ENCODE data around the gene PHKA2. TPM values are rescaled to one million over a fixed set of nuclear protein-coding genes. Genes with fewer than 3 reads are reported as not detected.
"Not testable (repeated sequence)": the region's sequence is repeated elsewhere in the genome, so short reads cannot be mapped to it uniquely, and the experiment has no call there.

PHKA2 gene, protein sequence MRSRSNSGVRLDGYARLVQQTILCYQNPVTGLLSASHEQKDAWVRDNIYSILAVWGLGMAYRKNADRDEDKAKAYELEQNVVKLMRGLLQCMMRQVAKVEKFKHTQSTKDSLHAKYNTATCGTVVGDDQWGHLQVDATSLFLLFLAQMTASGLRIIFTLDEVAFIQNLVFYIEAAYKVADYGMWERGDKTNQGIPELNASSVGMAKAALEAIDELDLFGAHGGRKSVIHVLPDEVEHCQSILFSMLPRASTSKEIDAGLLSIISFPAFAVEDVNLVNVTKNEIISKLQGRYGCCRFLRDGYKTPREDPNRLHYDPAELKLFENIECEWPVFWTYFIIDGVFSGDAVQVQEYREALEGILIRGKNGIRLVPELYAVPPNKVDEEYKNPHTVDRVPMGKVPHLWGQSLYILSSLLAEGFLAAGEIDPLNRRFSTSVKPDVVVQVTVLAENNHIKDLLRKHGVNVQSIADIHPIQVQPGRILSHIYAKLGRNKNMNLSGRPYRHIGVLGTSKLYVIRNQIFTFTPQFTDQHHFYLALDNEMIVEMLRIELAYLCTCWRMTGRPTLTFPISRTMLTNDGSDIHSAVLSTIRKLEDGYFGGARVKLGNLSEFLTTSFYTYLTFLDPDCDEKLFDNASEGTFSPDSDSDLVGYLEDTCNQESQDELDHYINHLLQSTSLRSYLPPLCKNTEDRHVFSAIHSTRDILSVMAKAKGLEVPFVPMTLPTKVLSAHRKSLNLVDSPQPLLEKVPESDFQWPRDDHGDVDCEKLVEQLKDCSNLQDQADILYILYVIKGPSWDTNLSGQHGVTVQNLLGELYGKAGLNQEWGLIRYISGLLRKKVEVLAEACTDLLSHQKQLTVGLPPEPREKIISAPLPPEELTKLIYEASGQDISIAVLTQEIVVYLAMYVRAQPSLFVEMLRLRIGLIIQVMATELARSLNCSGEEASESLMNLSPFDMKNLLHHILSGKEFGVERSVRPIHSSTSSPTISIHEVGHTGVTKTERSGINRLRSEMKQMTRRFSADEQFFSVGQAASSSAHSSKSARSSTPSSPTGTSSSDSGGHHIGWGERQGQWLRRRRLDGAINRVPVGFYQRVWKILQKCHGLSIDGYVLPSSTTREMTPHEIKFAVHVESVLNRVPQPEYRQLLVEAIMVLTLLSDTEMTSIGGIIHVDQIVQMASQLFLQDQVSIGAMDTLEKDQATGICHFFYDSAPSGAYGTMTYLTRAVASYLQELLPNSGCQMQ
- 18.4 TPM for total RNA-seq

DNA sequence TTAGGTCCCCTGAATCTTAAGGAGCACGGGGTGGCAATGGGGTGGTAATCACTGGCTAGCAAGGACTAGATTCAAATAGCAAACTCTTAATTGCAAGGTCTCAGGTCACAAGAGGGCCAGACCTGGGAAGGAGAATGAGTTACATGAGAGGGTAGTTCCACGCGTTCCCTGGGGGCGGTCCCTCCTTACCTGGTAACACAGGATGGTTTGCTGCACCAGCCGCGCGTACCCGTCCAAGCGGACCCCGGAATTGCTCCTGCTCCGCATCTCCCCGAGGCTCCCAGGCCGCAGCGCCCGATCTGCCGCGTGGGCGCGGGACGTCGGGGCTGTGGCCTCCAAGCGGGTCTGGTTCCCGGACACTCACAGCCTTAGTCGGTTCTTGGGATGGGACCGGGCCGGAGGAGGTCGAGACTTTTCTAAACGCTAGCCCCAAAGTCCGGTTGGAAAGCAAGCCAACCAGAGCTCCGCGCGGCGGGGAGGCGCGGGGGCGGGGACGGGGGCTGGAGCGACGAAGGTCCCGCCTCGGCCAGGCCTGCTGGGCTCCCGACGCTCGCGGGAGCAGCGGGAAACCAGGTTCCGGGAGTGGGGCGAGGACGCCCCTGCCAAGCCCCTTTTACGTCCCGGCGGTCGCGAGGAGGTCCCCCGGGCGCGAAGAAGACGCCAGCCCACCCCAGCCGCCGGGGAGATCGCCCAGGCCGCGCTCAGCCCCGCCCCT is at the start of gene PHKA2:
Gene PHKA2, minus strand, starts transcription at position 449 of the 715 bp plus-strand sequence. Its CDS starts 182 bp downstream, at position 267.
- DNase-seq = peak; percentile 25

DNA sequence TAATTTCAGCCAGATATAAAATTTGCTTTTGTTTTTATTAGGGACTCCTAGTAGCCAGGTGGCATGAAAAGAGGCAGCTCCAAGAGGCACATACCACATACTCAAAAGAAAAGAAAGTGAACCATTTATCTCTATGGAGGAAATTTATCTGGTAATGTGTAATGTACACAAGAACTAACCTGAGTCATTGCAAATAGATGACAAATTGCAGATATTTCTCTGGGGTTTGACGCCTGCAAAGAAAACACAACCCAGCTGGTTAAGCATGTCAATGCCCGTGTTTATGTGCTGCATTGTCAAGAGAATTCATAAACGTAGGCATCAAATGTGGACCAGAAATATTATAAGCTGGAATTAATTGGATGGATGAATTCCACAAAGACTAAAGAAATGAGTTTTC is 46.9 kb upstream of the PHKA2 start:
- no peak for DNase-seq

DNA sequence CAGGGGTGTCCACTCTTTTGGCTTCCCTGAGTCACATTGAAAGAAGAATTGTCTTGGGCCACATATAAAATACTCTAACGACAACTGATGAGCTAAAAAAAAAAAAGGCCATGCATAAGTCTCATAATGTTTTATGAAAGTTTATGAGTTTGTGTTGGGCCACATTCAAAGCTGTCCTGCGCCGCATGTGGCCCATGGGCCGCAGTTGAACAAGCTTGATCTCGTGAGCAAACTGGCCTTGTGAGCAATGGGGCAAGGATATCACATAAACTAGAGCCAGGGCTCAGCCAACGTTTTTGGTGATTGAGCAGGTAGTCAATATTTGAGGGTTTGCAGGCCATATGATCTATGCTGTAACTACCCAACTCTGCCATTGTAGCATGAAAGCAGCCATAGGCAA is 44.6 kb upstream of the PHKA2 start:
- no peak for DNase-seq

DNA sequence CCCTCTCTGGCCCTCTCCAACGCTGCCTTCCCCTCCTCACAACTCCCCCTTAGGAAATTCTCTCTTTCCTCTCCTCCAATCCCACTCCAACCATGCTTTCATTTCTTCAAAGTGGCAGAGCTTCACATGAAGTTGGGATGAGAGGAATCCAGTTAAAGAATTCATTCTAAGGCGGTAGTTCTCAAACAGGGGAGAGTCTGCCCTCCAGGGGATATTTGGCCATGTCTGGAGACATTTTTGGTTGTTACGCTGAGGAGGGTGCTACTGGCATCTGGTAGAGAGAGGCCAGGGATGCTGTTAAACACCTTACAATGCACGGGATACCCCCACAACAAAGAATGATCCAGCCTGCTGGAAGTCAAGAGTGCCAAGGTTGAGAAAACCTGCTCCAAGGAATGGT is 40.5 kb upstream of the PHKA2 start:
- DNase-seq = no peak

DNA sequence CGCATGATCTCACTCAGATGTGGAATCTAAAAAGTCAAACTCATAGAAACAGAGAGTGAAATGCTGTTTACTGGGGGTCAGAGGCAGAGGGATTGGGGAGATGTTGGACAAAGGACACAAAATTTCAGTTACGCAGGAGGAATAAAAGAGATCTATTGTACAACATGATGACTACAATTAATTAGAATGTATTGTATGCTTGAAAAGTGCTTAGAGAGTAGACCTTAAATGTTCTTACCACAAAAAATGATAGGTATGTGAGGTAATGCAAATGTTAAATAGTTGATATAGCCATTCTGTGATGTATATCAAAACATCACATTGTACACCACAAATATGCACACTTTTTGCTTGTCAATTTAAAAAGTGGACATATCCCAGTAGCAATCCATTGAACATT is 36.1 kb upstream of the PHKA2 start:
- no peak for DNase-seq

DNA sequence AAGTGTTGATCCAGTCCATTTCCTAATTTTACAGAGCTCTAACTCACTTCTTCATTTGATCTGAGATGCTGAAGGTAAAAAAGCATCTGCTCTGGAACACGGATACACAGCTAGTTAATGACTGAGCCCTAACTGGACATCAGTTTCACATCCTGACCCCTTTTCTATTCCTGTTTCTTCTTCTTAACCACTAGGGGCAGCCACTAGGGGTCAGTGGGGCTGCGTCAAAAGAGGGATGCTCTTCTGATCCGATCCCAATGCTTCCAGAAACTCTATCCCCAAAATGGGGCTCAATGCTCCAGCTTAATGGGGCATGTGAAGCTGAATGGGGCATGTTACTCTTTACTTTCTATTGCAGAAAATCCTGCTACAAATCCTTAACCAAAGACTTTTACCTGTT is 33.4 kb upstream of the PHKA2 start:
- no peak for DNase-seq

DNA sequence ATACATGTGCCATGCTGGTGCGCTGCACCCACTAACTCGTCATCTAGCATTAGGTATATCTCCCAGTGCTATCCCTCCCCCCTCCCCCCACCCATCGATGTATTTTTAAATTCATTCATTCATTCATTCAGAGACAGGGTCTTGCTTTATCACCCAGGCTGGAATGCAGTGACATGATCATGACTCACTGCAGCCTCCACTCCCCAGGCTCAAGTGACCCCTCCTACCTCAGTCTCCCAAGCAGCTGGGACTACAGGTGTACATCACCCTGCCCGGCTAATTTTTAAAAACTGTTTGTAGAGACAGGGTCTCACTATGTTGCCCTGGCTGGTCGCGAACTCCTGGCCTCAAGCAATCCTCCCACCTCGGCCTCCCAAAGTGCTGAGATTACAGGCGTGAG is 32.7 kb upstream of the PHKA2 start:
- not testable (repeated sequence) for DNase-seq

DNA sequence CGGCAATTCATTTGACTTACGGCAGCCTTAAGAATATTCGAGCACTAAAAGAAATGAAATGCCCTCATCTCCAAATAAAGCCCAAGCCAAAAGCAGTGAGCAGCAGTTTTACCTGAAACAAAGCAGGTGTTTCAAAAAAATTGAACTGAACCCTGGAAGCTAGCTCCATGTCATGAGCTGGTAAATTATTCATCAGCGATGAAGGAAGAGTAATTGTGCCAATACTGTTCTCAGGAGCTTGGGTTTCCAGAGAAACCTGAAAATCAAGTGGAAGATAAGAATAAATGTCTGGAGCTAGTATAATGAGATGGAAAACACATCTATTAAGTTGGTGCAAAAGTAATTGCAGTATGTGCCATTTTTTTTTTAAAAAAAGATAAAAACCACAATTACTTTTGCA is 24.0 kb upstream of the PHKA2 start:
- DNase-seq = no peak

DNA sequence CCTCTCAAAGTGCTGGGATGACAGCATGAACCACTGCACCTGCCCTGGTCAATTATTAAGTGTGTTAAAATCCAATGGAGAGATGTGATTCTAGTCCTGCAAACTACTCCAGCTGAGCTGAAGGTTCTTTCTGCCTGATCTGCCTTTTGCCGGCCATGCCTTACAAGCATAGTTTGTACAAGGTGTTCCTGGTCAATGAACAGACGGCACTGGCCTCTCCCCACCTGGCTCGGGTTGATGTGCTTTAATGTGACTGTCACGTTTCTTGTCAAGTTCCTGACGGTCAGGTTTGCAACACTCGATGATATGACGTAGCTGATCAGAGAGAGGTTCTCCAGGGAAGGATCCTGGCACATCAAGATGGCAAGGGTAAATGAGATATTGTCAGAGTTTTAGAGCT is 23.1 kb upstream of the PHKA2 start:
- DNase-seq = no peak

DNA sequence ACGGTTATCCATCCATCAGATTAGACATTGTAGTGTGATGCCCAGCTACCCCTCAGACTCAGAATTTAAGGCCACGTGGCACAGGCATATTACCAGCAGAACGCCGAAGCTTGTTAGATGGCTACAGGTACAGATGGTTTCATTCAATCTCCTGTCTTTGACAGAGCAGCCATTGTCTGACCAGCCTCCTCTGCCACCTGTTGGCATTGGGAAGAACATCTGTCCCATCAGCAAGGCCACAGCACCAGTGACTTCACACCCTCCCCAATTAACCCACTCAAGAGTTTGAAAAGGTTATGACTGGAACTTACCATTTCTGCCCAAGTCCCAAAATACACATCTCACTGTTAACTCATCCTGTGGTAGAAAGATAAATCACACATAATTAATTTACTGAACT is 22.0 kb upstream of the PHKA2 start:
- no peak for DNase-seq

DNA sequence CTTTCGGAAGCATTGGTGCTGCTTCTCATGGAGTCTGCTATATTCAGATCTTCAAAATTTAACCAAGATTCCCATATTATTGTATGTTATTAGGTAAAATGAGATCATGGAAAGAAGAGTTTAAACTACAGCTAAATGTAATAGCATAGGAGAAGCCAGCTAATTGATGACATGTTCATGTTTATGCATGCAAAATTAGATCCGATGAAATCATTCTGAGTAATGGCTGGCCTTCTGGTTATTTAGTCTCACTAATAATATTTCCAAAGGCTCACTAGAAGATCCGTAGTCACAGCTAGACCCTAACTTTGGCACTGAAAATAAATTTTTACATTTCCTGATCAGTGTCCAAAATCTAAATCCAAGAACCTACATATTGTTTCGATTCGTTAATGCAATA is 19.8 kb upstream of the PHKA2 start:
- no peak for DNase-seq

DNA sequence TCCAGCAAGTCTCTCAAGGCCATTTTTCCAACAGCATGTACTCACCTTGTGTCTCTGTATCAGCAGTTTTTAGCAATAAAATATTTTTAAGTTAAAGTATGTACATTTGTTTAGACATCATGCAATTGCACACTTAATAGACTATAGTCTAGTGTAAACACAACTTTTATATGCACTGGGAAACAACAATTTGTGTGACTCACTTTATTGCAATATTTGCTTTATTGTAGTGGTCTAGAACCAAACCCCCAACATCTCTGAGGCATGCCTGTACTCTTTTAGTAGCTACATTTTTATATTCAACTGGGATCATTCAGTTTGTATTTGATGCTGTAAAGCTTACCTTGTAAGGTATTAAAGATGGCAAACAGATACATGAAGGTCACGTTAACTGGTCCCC is 14.7 kb upstream of the PHKA2 start:
- no peak for DNase-seq

DNA sequence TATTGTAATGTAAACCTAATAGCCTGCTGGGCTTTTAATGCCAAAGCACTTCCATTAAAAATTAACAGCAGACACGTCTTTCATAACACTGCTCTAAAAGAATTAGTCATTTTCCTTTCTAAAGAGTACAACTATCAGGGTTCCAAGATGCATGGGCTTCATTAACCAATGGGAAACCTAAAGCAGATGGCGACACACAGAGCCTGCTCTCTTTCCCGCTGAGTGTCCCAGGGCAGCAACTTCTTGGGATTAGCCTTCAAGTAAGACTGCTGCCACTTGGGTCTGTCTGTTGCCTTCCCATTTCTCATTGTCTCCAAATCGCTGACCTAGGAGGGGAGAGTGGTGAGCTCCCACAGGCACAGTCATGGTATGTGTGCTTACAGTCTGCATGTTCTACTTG is 14.0 kb upstream of the PHKA2 start:
- no peak for DNase-seq

DNA sequence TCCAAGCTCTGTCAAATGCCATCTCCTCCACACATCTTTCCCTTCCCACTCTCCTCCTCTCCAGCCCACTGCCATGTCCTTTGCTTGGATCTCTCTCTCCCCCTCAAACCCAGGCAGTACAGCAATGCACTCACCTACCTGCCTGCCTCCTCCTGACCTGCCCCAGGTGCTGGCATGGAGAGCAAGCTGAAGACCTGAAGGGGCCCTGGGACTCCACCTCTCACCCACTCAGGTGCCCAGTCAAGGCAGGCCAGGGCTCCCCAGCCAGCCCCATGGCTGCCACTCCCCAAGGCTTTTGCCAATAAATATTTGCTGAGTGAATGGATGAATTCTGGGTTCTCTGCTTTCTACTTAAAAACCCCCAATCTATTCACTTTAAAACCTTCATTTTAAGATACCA is 12.6 kb upstream of the PHKA2 start:
- DNase-seq = no peak

DNA sequence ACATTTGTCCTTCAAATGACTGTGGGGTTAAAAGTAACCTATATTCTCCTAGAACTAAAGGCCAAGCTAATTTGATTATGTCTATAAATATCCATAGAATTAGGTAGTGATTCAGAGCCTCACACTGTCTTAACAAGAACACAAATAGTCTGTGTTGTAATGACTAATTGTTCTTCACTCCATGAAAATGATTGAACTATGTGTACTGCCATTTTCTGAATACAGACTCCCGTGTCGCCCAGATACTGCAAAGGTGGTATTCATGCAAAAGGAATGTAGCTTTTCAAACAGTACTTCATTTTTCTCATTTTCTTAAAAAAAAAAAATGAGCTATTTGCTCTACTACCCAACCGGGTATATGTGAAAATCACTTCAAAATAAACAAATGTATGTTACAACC is 11.3 kb upstream of the PHKA2 start:
- no peak for DNase-seq

DNA sequence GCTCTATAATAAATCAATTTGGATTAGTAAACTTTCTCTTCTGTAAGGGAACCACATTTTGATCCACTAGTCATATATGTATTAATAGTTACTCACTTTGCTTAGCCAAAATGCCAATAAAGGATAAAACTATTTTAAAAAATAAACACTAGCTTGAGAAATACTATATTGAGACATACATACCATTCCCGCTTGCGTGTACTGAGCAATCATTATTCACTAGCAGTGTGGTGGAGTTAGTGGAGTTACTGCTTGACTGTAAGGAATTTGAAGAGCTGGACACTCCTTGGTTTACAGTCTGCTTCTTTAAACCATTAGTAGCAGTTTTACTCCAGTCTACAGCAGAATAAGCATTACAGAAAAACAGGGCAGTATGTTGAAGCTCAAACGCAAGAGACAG is 10.8 kb upstream of the PHKA2 start:
- DNase-seq = no peak

DNA sequence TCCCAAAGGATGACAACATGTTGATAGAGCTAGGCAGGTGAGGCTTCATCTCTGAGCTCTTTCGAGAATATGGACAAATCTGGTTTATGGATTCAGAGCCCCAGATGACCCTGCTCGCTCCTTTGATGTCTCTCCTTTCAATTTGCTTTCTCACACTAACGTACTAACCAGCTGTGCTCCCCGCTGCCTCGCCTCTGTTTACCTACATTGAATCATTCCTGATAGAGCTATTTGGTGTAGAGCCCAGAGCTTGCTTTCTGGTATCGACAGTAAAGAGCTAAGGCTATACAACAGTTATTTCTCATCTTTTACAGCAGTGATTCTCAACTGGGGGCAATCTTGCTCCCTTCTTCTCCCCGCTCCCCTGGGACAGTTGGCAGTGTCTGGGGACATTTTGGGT is 8.9 kb upstream of the PHKA2 start:
- DNase-seq = no peak

DNA sequence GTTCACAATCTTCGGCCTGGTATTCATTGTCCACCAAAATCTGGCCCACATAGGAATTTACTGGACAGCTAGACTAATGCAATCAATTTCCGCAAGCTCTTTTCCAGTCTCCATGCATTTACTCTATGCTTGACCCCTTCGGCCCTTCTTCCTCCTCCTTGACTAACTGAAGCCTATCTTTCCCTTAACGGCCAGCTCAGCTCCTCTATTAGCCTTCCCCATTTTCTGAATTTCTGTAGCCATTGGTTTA is 1.2 kb upstream of the PHKA2 start:
- no peak for DNase-seq

DNA sequence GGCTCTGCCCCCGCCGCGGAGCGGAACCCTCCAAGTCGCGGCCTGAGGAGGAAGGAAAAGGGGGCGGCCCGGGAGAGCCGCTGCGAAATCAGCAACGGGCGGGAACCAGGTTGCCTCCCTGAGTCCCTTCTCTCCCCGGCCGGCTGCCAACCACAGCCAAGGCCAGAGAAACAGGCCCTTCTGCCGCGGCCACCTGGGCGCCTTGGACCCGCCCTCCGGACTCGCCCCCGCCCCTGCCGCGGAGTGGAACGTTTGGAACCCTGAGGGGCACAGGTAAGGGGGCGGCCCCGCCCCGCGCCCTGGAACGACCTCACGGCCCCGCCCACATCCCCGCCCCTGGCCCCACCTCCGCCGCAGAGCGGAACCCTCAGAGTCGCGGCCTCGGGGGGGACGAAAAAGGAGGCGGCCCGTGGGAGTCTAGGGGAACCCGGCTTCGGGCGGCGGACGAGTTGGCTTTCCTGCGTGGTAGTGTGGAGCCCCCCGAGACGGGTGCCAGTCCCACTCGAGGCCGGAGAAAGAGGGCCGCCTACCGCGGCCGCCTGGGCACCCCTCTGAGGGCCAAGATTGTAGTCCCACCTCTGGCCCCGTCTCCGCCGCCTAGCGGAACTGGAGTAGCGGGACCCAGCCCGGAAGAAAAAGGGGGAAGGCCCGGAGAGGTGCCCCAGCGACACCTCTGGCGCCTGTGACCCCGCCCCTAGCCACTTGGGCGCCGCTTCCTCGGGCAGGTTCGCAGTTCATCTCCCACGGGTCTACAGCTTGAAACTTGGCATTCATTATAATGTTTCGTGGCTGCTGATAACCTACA is 669 bp upstream of the PHKA2 start:
- DNase-seq = peak; percentile 82

DNA sequence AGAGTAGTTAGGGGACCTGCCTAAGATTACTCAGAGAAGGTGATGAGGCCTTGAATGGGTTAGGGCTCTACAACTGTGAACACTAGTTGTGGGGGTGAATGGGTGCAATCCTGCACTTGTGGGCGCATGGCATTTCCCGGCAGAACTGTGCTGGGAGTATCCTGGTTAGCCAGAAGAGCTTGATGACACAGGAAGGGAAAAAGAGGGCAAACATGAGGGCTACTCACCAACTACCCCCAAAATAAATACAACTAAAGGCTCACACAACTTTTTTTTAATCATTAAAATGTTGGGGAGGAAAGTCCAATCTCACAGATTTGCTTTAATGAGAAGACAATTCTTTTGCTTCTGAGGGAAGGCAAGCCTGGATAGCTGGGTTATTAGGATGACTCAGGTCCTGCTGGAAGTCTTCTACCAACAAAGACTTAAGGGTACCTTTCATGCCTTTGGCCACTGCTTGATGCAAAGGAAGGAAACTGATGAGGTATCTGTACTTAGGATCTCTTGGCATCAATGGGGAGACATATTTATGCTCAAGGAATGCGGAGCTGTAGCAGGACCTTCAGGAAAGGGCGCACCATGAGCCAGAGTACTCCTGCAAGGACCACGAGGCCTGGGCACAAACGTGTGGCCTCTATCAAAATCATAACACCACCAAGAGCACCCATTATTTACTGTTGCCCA is 2.6 kb downstream of the PHKA2 start:
- DNase-seq = no peak

DNA sequence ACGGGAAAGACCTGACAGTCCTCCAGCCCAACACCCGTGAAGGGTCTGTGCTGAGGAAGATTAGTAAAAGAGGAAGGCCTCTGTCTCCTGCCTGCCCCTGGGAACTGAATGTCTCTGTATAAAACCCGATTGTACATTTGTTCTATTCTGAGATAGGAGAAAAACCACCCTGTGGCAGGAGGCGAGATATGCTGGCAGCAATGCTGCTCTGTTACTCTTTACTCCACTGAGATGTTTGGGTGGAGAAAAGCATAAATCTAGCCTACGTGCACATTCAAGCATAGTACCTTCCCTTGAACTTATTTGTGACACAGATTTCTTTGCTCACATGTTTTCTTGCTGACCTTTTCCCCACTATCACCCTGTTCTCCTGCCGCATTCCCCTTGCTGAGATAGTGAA is 3.7 kb downstream of the PHKA2 start:
- DNase-seq = not testable (repeated sequence)

Measured in occipital lobe (tissue), 2 donors.